Measurements from ENCODE around the gene ZNF22. TPM values are rescaled to one million over a fixed set of nuclear protein-coding genes. Genes with fewer than 3 reads are reported as not detected.

ZNF22 gene
- total RNA-seq, 4 donors from 2014 or later: 23.4 to 30.2 (median 26.0) TPM

GRCh38 chr10:45044290-45044689 lies 43.6 kb downstream of the ZNF22 start:
- peaks cover 0 to 10% (median 1%) of the 10 kb centered on the region in 4 donors for H3K9me3 ChIP-seq
- H3K4me3 ChIP-seq: no peak overlapping the region
- no peaks in the 10 kb centered on the region for H3K36me3 ChIP-seq
- 44 to 63% methylated on average over 7 of the region's 7 CpGs for WGBS, 2 donors
- H3K27me3 ChIP-seq: no peaks in the 10 kb centered on the region
- no peak overlapping the region for H3K27ac ChIP-seq
- no peak for DNase-seq (ENCODE audit: low spot score in 2 of 2)
- no peaks in the 10 kb centered on the region for H3K4me1 ChIP-seq
- TF ChIP-seq CTCF (IDR thresholded peaks at IDR 0.05) (no peak), POLR2A (IDR thresholded peaks at IDR 0.05) (no peak), EP300 (IDR thresholded peaks at IDR 0.05) (no peak)

GRCh38 chr10:45050551-45051235 lies 50.0 kb downstream of the ZNF22 start:
- 81 to 93% methylated on average over 4 of the region's 4 CpGs for WGBS, 2 donors
- TF ChIP-seq CTCF (IDR thresholded peaks at IDR 0.05) (no peak), EP300 (IDR thresholded peaks at IDR 0.05) (no peak), POLR2A (IDR thresholded peaks at IDR 0.05) (no peak)
- Histone ChIP-seq H3K4me1 (no peaks in the 10 kb centered on the region), H3K36me3 (no peaks in the 10 kb centered on the region), H3K27me3 (no peaks in the 10 kb centered on the region), H3K27ac (no peak overlapping the region), H3K9me3 (peaks cover 0 to 4% (median 1%) of the 10 kb centered on the region in 4 donors), H3K4me3 (no peak overlapping the region)
- no peak for DNase-seq (ENCODE audit: low spot score in 2 of 2)

- 24 to 26% methylated on average over 1 of the region's 1 CpG for WGBS, 2 donors
- no peak for TF ChIP-seq POLR2A (IDR thresholded peaks at IDR 0.05)
- TF ChIP-seq CTCF (IDR thresholded peaks at IDR 0.05): no peak
- no peak for TF ChIP-seq EP300 (IDR thresholded peaks at IDR 0.05)
- DNase-seq (ENCODE audit: low spot score in 2 of 2): no peak
- Histone ChIP-seq H3K4me1 (no peaks in the 10 kb centered on the region), H3K27ac (no peak overlapping the region), H3K27me3 (no peaks in the 10 kb centered on the region), H3K9me3 (peaks cover 0 to 3% (median 1%) of the 10 kb centered on the region in 4 donors), H3K36me3 (no peaks in the 10 kb centered on the region), H3K4me3 (no peak overlapping the region)
These were observed 52.0 kb downstream of the ZNF22 start for GRCh38 chr10:45052700-45053099.

GRCh38 chr10:45053569-45054100 lies 52.9 kb downstream of the ZNF22 start:
- Histone ChIP-seq H3K27ac (no peak overlapping the region), H3K4me3 (no peak overlapping the region), H3K4me1 (no peaks in the 10 kb centered on the region), H3K9me3 (no peaks in the 10 kb centered on the region), H3K27me3 (no peaks in the 10 kb centered on the region), H3K36me3 (no peaks in the 10 kb centered on the region)
- TF ChIP-seq EP300 (IDR thresholded peaks at IDR 0.05): no peak
- WGBS, 2 donors: 45 to 64% methylated on average over 1 of the region's 1 CpG
- DNase-seq (ENCODE audit: low spot score in 2 of 2): no peak

Other genes starting within 250 kb of the ZNF22 start
- gene TMEM72, start 89.6 kb upstream of the ZNF22 start, total RNA-seq: under 1 TPM in 2 of 4 donors, not detected in 2; 0.20 to 0.21 TPM
- 100 to 1,000 TPM; 153 to 275 (median 185) TPM for gene RASSF4, start 41.1 kb upstream of the ZNF22 start, total RNA-seq
- 1,000 to 10,000 TPM in 1 of 4 donors, 100 to 1,000 TPM in 3; 530 to 1,439 (median 798) TPM for gene DEPP1, start 22.1 kb upstream of the ZNF22 start, total RNA-seq